Amygdala (tissue), 56 donors: ENCODE measurements around the gene SELENOV.
A peak's percentile ranks its signal among the peaks of the same experiment; 100 is the strongest.

Source experiments
- DNase-seq, 56 donors: peaks; one replicate each; lab custom pipeline; 2025; lab: John Stamatoyannopoulos, UW

The SELENOV gene

GRCh38 chr19:39517432-39517831 is 2.5 kb downstream of the SELENOV start:
- no peak for DNase-seq

DNA sequence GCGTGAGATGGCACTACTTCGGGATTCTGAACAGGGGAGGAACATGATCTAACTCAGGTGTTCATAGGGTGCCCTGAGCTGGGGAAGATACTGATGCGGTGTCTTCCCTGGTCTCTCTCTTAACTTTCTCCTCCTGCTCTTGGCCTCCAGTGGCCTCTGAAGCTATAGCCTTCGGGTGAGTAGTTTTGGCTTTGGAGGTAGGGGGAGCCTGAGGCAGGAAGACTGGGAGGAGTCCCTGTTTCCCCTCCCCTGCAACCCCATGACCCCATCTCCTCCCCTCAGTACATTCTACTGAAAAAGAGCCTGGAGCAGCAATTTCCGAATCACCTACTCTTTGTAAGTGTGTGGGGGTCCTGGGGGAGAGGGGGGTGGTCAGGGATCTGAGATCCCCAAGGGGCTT is 3.5 kb downstream of the SELENOV start:
- DNase-seq: no peak

DNA sequence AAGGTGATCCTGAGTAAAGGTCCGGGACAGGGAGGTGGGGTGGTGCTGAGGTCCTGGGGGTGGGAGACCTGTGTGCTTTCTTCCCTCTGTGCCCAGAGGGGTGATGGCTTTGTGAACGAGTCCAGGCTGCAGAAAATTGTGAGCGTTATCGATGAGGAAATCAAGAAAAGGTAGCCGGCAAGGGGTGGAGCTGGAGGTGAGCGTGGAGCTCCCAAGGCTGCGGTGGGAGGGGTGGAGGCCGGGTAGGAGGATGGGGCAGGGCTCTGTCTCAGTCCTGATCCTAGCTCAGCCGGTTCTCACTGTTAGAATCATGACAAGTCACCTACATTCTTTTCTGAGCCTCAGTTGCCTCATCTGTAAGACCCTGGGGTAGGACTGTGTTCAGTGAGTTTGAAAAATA is 4.0 kb downstream of the SELENOV start:
- DNase-seq: no peak

- no peak for DNase-seq
Observed at GRCh38 chr19:39520541-39521484, 5.9 kb downstream of the SELENOV start.

- DNase-seq: no peak
Observed at GRCh38 chr19:39524495-39524894, 9.6 kb downstream of the SELENOV start.

DNA sequence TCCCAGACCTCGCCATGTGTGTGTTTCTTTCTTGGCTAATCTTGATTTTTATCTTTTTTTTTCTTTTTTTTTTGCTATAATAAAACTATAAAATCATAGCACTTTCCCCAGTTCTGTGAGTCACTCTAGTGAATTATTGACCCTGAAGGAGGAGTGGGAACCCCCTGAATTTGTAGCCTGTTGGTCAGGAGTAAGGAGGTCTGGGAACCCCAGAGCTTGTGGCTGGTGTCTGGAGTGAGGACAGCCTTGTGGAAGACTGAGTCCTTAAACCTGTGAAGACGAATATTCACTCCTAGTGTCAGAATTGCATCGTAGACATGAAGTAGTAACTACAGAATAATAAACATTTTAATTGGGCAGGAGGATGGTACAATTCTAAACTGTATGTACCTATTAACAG is 10.3 kb downstream of the SELENOV start:
- DNase-seq: no peak

GRCh38 chr19:39531834-39532232 is 16.9 kb downstream of the SELENOV start:
- no peak for DNase-seq

DNA sequence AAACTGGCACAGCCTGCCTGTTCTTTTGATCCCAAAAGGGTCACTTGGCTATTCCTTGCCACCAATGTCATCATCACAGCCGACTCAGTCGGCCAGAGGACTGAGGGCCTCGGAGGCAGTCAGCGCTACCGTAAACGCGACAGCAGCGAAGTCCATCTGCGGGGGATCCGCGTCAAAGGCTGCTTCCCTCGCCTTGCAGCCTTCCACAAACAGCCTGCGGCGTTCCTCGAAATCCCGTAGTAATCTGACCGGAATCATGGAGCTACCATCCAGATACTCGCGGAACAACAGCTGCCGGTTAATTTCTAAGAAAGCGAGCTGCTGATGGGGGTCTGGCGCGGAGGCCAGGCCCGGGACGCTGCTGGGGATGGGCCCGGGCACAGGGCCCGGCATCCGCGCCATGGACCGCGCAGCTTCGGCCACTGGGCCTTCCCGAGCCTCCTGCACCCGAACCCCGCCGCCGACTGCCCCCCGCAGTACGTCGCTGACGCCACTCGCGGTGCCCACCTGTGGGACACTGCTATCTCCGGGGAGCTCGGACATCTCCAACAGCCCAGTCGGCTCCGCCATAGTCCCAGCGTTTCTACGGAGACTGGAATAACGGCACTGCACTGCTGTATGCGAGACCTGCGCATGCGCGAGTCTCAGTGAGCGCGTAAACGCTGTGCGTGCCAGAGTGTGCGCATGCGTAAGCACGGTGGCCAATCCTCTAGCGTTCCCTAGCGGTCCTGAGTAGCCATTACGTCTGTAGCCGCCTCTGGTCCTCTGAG is 17.5 kb downstream of the SELENOV start, which contains the start of gene EID2B:
Gene EID2B, minus strand, starts transcription at position 620 of the 770 bp plus-strand sequence. Its CDS starts 50 bp downstream, at position 570.
- DNase-seq: peak; percentile 19 to 98 (median 86)

DNA sequence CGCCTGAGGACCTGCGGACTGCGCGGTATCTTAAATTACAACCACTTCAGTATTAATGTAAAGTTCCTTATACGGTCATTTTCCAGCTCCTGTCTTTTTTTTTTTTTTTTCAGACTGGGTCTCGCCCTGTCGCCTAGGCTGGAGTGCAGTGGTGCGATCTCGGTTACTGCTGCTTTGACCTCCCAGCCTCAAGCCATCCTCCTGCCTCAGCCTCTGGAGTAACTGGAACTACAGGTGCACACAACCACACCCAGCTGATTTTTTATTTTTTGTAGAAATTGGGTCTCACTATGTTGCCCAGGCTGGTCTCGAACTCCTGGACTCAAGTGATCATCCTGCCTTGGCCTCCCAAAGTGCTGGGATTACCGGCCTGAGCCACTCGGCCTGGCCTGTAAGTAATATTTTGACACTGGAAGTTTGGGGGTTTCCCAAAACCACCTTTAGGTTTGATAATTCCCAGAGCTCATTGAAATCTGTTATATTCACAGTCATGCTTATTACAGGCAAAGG is 18.1 kb downstream of the SELENOV start:
- DNase-seq: no peak

GRCh38 chr19:39533791-39534190 is 18.9 kb downstream of the SELENOV start:
- DNase-seq: no peak

- DNase-seq: no peak
Observed at GRCh38 chr19:39539165-39539517, 24.2 kb downstream of the SELENOV start.

- DNase-seq: peak; percentile 51 to 97 (median 90)
Observed at GRCh38 chr19:39539518-39540332, 24.8 kb downstream of the SELENOV start, which contains the start of gene EID2. Gene EID2, minus strand, starts transcription at chr19:39540161. Its CDS starts 82 bp downstream, at chr19:39540079.

GRCh38 chr19:39540333-39540673 is 25.4 kb downstream of the SELENOV start:
- no peak for DNase-seq

DNA sequence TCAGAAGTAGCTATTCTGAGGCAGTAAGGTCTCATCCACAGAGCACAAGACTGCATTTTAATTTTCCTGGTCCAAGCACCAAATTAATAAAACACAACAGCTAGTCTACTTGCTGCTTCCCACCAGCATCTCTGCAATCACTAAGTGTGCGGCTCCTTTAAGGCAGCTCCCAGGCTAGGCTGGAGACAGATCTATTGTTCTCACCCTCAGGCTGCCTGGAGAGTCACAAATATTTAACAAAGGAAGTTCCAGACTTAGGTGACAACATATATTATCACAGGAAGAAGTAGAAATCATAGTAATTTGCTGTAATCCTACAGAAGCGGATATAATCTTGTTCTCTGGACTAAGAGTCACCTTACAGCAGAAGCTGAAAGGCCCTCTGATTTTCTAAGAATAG is 27.3 kb downstream of the SELENOV start:
- DNase-seq: peak in 2 of 56 donors; percentile 8 to 12

DNA sequence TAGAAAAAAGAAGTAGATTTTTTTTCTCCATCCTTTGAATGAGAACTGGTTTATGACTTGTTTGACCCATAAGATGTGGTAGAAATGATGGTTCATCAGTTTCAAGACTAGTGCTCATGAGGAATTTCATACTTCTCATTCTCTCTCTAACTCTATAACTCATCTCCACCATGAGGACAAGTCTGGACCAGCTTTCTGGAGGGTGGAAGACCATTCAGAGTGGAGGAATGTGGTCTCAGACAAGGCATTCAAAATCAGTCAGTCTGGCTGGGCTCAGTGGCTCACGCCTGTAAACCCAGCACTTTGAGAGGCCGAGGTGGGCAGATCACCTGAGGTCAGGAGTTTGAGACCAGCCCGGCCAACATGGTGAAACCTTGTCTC is 28.5 kb downstream of the SELENOV start:
- DNase-seq: no peak

GRCh38 chr19:39544226-39544903 is 29.4 kb downstream of the SELENOV start:
- DNase-seq: no peak

GRCh38 chr19:39544911-39545310 is 30.0 kb downstream of the SELENOV start:
- no peak for DNase-seq

DNA sequence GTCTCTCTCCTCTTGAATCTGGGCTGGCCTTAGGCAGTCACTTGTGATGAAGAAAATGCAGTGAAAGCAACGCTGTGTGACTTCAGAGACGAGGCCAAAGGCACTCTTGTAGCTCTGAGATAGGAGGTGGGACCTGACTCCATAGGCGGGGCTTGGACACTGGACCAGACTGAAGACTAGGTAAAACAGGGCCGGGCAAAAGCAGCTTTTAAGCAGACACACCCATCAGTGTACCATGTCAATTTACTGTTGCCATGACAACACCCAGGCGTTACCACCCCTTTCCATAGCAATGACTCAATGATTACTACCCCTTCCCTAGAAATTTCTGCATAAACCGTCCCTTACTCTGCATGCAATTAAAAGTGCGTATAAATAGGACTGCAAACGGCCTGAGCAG is 31.7 kb downstream of the SELENOV start:
- DNase-seq: no peak

- no peak for DNase-seq
Observed at GRCh38 chr19:39550197-39550596, 35.3 kb downstream of the SELENOV start.

- DNase-seq: no peak
Observed at GRCh38 chr19:39553082-39553652, 38.2 kb downstream of the SELENOV start.
